ENCODE results near the gene C9orf153.

Gene C9orf153

GRCh38 chr9:86248746-86249145 is 10.7 kb downstream of the C9orf153 start:
- H3K36me3 ChIP-seq (replicated peaks in 1 of 2; ENCODE audit: control insufficient read depth in 2 of 2, insufficient read depth in 2 of 2, low read length in 2 of 2), result no peaks in the 10 kb centered on the region
- H2AFZ ChIP-seq (ENCODE audit: low read length), result no peak overlapping the region
- peaks cover 0 to 9% of the 10 kb centered on the region in 2 donors for H3K9me3 ChIP-seq (replicated peaks in 1 of 2; ENCODE audit: control insufficient read depth in 2 of 2, insufficient read depth in 1 of 2, low read depth in 1 of 2, low read length in 2 of 2)
- no peak overlapping the region for H2AK5ac ChIP-seq (ENCODE audit: low read depth, low read length)
- H2BK15ac ChIP-seq (ENCODE audit: low read length), result no peak overlapping the region
- H3K27ac ChIP-seq (replicated peaks; ENCODE audit: low read length), result no peak overlapping the region
- H3K4me1 ChIP-seq (ENCODE audit: control insufficient read depth in 2 of 2, insufficient read depth in 1 of 2, low read depth in 1 of 2, low read length in 2 of 2), result peaks cover 0 to 5% of the 10 kb centered on the region in 2 donors
- H2BK12ac ChIP-seq (ENCODE audit: low read length), result no peak overlapping the region
- H3K27me3 ChIP-seq (ENCODE audit: control insufficient read depth in 3 of 3, insufficient read depth in 3 of 3, low read depth in 1 of 3, low read length in 3 of 3), result no peaks in the 10 kb centered on the region
- no peak overlapping the region for H3K14ac ChIP-seq (ENCODE audit: low read length)
- no peak overlapping the region for H2BK120ac ChIP-seq (ENCODE audit: low read depth, low read length)
- H2BK5ac ChIP-seq (ENCODE audit: low read length), result no peak overlapping the region
- no peaks in the 10 kb centered on the region for H3K79me1 ChIP-seq (ENCODE audit: low read depth, low read length)
- no peak overlapping the region for H3K23ac ChIP-seq (ENCODE audit: low read depth, low read length, poor library complexity)
- no peak overlapping the region for H3K9ac ChIP-seq (ENCODE audit: low read depth, low read length, poor library complexity)
- H3K18ac ChIP-seq (ENCODE audit: low read length), result no peak overlapping the region
- DNase-seq (ENCODE audit: low spot score), result no peak
- no peak overlapping the region for H3K4me3 ChIP-seq (ENCODE audit: low read length in 2 of 2)
- no peak overlapping the region for H4K8ac ChIP-seq (ENCODE audit: low read depth, low read length)
- no peak overlapping the region for H3K4ac ChIP-seq (ENCODE audit: low read length)
- WGBS, 2 donors (ENCODE audit: extremely low coverage in 2 of 2, insufficient read length in 2 of 2, insufficient replicate concordance in 1 of 2), result no CpG with 5 or more reads among the region's 4 CpGs
- no peak overlapping the region for H4K91ac ChIP-seq (ENCODE audit: low read depth, low read length, poor library complexity)
- no peak overlapping the region for H3K4me2 ChIP-seq (ENCODE audit: insufficient read depth, low read length, poor library complexity, severe bottlenecking)

GRCh38 chr9:86246752-86247161 is 12.7 kb downstream of the C9orf153 start:
- Histone ChIP-seq H3K9ac (ENCODE audit: low read depth, low read length, poor library complexity) (no peak overlapping the region), H2BK12ac (ENCODE audit: low read length) (no peak overlapping the region), H3K4me1 (ENCODE audit: control insufficient read depth in 2 of 2, insufficient read depth in 1 of 2, low read depth in 1 of 2, low read length in 2 of 2) (peaks cover 2 to 5% of the 10 kb centered on the region in 2 donors), H3K9me3 (replicated peaks in 1 of 2; ENCODE audit: control insufficient read depth in 2 of 2, insufficient read depth in 1 of 2, low read depth in 1 of 2, low read length in 2 of 2) (no peaks in the 10 kb centered on the region), H3K27ac (replicated peaks; ENCODE audit: low read length) (no peak overlapping the region), H3K27me3 (ENCODE audit: control insufficient read depth in 3 of 3, insufficient read depth in 3 of 3, low read depth in 1 of 3, low read length in 3 of 3) (no peaks in the 10 kb centered on the region), H3K79me1 (ENCODE audit: low read depth, low read length) (no peaks in the 10 kb centered on the region), H2BK15ac (ENCODE audit: low read length) (no peak overlapping the region), H3K23ac (ENCODE audit: low read depth, low read length, poor library complexity) (no peak overlapping the region), H3K4ac (ENCODE audit: low read length) (no peak overlapping the region), H3K4me3 (ENCODE audit: low read length in 2 of 2) (no peak overlapping the region), H4K8ac (ENCODE audit: low read depth, low read length) (no peak overlapping the region), H3K14ac (ENCODE audit: low read length) (no peak overlapping the region), H3K4me2 (ENCODE audit: insufficient read depth, low read length, poor library complexity, severe bottlenecking) (no peak overlapping the region), H4K91ac (ENCODE audit: low read depth, low read length, poor library complexity) (no peak overlapping the region), H2AFZ (ENCODE audit: low read length) (peak overlapping the region; percentile 84), H2BK5ac (ENCODE audit: low read length) (no peak overlapping the region), H3K36me3 (replicated peaks in 1 of 2; ENCODE audit: control insufficient read depth in 2 of 2, insufficient read depth in 2 of 2, low read length in 2 of 2) (no peaks in the 10 kb centered on the region), H2AK5ac (ENCODE audit: low read depth, low read length) (no peak overlapping the region), H3K18ac (ENCODE audit: low read length) (no peak overlapping the region), H2BK120ac (ENCODE audit: low read depth, low read length) (no peak overlapping the region)
- no peak for DNase-seq (ENCODE audit: low spot score)
- no CpG with 5 or more reads among the region's 6 CpGs for WGBS, 2 donors (ENCODE audit: extremely low coverage in 2 of 2, insufficient read length in 2 of 2, insufficient replicate concordance in 1 of 2)

- Histone ChIP-seq H3K4me2 (ENCODE audit: insufficient read depth, low read length, poor library complexity, severe bottlenecking) (no peak overlapping the region), H3K9ac (ENCODE audit: low read depth, low read length, poor library complexity) (no peak overlapping the region), H3K9me3 (replicated peaks in 1 of 2; ENCODE audit: control insufficient read depth in 2 of 2, insufficient read depth in 1 of 2, low read depth in 1 of 2, low read length in 2 of 2) (no peaks in the 10 kb centered on the region), H3K79me1 (ENCODE audit: low read depth, low read length) (no peaks in the 10 kb centered on the region), H2AFZ (ENCODE audit: low read length) (peak overlapping the region; percentile 45), H3K36me3 (replicated peaks in 1 of 2; ENCODE audit: control insufficient read depth in 2 of 2, insufficient read depth in 2 of 2, low read length in 2 of 2) (no peaks in the 10 kb centered on the region), H3K23ac (ENCODE audit: low read depth, low read length, poor library complexity) (no peak overlapping the region), H2BK15ac (ENCODE audit: low read length) (no peak overlapping the region), H3K4me1 (ENCODE audit: control insufficient read depth in 2 of 2, insufficient read depth in 1 of 2, low read depth in 1 of 2, low read length in 2 of 2) (peaks cover 2 to 5% of the 10 kb centered on the region in 2 donors), H3K27ac (replicated peaks; ENCODE audit: low read length) (no peak overlapping the region), H4K91ac (ENCODE audit: low read depth, low read length, poor library complexity) (no peak overlapping the region), H4K8ac (ENCODE audit: low read depth, low read length) (no peak overlapping the region), H3K4ac (ENCODE audit: low read length) (no peak overlapping the region), H2BK5ac (ENCODE audit: low read length) (no peak overlapping the region), H3K4me3 (ENCODE audit: low read length in 2 of 2) (no peak overlapping the region), H2BK12ac (ENCODE audit: low read length) (no peak overlapping the region), H2AK5ac (ENCODE audit: low read depth, low read length) (no peak overlapping the region), H2BK120ac (ENCODE audit: low read depth, low read length) (no peak overlapping the region), H3K14ac (ENCODE audit: low read length) (no peak overlapping the region), H3K18ac (ENCODE audit: low read length) (no peak overlapping the region), H3K27me3 (ENCODE audit: control insufficient read depth in 3 of 3, insufficient read depth in 3 of 3, low read depth in 1 of 3, low read length in 3 of 3) (no peaks in the 10 kb centered on the region)
- no peak for DNase-seq (ENCODE audit: low spot score)
- WGBS, 2 donors (ENCODE audit: extremely low coverage in 2 of 2, insufficient read length in 2 of 2, insufficient replicate concordance in 1 of 2), result no CpG with 5 or more reads among the region's 2 CpGs
Measured at GRCh38 chr9:86242071-86242470, 17.4 kb downstream of the C9orf153 start.

GRCh38 chr9:86241216-86241615 is 18.2 kb downstream of the C9orf153 start:
- H4K91ac ChIP-seq (ENCODE audit: low read depth, low read length, poor library complexity), result no peak overlapping the region
- no peak overlapping the region for H2BK12ac ChIP-seq (ENCODE audit: low read length)
- no peak for DNase-seq (ENCODE audit: low spot score)
- H3K4me3 ChIP-seq (ENCODE audit: low read length in 2 of 2), result no peak overlapping the region
- no peak overlapping the region for H2AFZ ChIP-seq (ENCODE audit: low read length)
- peaks cover 0 to 2% of the 10 kb centered on the region in 2 donors for H3K4me1 ChIP-seq (ENCODE audit: control insufficient read depth in 2 of 2, insufficient read depth in 1 of 2, low read depth in 1 of 2, low read length in 2 of 2)
- no CpG with 5 or more reads among the region's 7 CpGs for WGBS, 2 donors (ENCODE audit: extremely low coverage in 2 of 2, insufficient read length in 2 of 2, insufficient replicate concordance in 1 of 2)
- no peak overlapping the region for H3K9ac ChIP-seq (ENCODE audit: low read depth, low read length, poor library complexity)
- no peak overlapping the region for H3K14ac ChIP-seq (ENCODE audit: low read length)
- peak overlapping the region; percentile 10 for H2BK15ac ChIP-seq (ENCODE audit: low read length)
- no peaks in the 10 kb centered on the region for H3K36me3 ChIP-seq (replicated peaks in 1 of 2; ENCODE audit: control insufficient read depth in 2 of 2, insufficient read depth in 2 of 2, low read length in 2 of 2)
- no peak overlapping the region for H3K4me2 ChIP-seq (ENCODE audit: insufficient read depth, low read length, poor library complexity, severe bottlenecking)
- H3K18ac ChIP-seq (ENCODE audit: low read length), result no peak overlapping the region
- H3K79me1 ChIP-seq (ENCODE audit: low read depth, low read length), result no peaks in the 10 kb centered on the region
- H2BK120ac ChIP-seq (ENCODE audit: low read depth, low read length), result no peak overlapping the region
- no peak overlapping the region for H3K23ac ChIP-seq (ENCODE audit: low read depth, low read length, poor library complexity)
- no peaks in the 10 kb centered on the region for H3K9me3 ChIP-seq (replicated peaks in 1 of 2; ENCODE audit: control insufficient read depth in 2 of 2, insufficient read depth in 1 of 2, low read depth in 1 of 2, low read length in 2 of 2)
- no peak overlapping the region for H3K27ac ChIP-seq (replicated peaks; ENCODE audit: low read length)
- no peak overlapping the region for H2BK5ac ChIP-seq (ENCODE audit: low read length)
- no peak overlapping the region for H2AK5ac ChIP-seq (ENCODE audit: low read depth, low read length)
- H3K4ac ChIP-seq (ENCODE audit: low read length), result no peak overlapping the region
- no peaks in the 10 kb centered on the region for H3K27me3 ChIP-seq (ENCODE audit: control insufficient read depth in 3 of 3, insufficient read depth in 3 of 3, low read depth in 1 of 3, low read length in 3 of 3)
- no peak overlapping the region for H4K8ac ChIP-seq (ENCODE audit: low read depth, low read length)

All from neuronal stem cell (in vitro differentiated cells).